GM21423 (cell line): ENCODE measurements around the gene BZW1.

ENCODE experiments used
- ATAC-seq: cut with Tn5 transposase; IDR thresholded peaks from one replicate; pipeline ENCODE4 v1.9.1; 2021; ENCODE audit warnings: mild to moderate bottlenecking, moderate library complexity; ENCODE audit not compliant: unreplicated experiment

BZW1 gene

DNA sequence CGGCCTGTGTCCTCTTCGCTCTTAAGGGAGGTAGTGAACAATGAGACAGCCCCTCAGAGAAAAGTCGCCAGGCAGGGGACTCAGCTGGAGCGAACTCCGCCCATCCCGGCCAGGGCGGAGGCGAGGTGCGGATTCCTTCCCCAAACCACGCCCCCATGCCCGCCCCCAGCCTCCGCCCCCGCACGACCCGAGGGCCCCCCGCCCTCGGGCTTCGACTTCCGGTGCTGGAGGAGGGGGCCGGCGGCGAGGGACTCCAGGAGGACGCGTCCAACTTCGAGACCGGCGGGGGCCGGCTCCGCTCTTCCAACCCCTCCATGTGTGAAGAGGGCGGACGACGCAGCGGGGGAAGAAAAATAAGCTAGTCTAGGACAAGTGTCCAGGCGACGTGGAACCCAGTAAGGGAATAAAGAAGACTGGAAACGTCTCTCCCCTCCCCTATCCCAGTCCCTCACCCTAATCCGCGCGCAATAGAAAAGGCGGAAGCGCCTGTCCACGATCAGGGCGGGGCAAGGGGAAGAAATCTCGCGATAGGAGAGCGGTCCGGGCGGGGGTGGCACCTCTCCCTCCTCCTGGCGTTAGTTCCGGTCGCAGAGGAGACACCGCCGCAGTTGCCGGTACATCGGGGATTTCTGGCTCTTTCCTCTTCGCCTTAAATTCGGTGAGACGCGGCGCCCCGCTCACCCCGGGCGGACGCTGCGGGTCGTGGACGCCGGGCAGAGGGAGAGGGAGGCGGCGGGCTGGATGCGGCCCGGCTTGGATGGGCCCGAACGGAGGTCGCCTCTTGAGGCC, at the start of gene BZW1:
BZW1 (plus strand) TSS at position 578 of the 789 bp plus-strand sequence. CDS start 1,308 bp downstream, outside the sequence.
- ATAC-seq: peak; percentile 72

DNA sequence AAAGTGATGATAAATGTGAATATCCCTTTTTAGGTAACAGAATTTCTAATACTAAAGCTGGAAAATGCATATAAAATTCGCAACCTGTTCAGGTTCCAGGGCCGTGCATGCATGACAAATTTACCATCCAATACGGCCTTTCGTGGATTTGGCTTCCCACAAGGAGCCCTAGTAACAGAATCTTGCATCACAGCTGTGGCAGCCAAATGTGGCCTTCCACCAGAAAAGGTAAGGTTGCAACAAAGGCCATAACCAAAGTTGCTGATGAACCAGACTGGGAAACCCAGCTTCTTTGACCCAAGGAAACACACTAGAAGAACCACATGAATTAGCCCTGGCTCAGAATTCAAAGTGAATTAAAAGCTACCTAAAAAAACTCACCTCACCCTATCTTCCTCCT, 49.6 kb upstream of the BZW1 start:
- no peak for ATAC-seq

DNA sequence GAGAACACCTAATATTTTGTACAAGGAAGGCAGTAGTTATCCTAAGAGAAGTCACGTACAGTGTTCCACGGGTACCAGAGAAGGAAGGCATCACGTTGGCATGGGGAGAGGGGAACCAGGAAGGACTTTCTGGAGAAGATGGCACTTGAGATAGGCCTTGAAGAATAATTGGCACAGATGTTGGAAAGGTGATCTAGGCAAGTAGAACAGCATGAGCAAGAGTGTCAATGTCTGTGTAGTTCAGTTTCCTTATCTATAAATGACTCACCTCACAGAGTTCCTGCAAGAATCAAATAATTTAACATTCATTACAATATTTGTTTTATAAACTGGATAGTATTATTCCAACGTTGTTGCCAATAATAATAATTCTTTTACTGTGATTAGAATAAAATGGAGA, 48.3 kb upstream of the BZW1 start:
- ATAC-seq: no peak

DNA sequence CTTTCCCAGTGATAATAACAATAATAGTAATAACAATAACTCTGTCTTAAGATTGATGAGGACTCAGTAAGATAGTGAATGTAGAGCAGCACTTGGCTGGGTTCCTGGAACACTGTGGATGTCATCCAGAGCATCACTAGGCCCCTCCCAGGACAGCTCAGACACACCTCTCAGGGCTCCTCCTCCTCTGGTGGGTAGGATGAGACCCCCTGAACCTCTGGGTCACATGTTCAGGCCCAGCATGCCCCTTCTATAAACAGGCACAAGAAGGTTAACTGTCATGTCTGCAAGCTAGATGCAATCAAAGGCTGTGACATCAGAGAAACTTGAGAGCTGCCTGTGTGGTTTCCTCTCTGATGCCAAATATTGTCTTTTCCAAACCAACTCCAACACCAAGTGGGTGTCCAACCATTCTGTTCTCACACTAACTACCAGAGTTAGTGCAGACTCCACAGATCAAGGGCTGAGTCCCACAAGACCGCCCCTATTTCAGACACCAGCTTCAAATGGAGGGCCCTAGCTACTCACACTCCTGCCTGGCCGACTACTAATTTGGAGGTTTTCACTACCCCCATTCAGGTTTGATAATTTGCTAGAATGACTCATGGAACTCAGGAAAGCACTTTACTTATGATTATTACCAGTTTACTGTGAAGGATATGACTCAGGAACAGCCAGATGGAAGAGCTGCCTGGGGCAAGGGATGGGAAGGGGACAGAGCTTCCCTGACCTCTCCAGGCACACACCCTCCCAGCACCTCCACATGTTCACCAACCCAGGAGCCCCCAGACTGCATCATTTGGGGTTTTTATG, 46.4 kb upstream of the BZW1 start:
- ATAC-seq: peak; percentile 43

DNA sequence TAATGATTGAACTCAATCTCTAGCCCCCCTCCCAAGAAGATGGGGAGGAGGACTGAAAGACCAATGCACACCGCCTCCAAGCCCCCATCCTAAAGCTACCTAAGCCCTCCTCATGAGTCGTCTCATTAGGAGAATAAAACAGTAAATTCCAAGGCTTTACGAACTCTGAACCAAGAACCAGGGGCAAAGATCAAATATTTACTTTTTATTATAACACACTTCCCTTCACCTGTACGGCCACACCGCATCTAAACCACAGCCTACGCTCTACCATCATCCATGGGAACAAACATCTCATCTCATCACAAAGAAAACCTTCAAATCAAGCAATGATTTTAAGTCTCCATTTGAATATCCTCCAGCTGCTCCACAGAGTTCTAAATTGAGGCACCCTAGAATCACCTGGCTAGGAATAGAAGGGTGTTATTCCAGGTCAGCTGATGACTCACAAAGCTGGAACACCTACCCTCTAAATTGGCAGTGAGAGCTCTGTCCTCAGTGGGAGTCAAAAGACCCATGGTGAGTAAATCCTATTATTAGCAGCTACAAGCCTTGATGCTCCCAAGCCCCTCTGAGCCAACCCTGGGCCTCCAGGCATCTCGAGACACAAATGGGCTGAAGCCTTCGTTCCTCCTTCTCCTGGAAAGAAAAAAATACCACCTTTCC, 45.6 kb upstream of the BZW1 start:
- ATAC-seq: no peak

- ATAC-seq: no peak
These were observed 44.4 kb upstream of the BZW1 start for GRCh38 chr2:200767111-200767885.

DNA sequence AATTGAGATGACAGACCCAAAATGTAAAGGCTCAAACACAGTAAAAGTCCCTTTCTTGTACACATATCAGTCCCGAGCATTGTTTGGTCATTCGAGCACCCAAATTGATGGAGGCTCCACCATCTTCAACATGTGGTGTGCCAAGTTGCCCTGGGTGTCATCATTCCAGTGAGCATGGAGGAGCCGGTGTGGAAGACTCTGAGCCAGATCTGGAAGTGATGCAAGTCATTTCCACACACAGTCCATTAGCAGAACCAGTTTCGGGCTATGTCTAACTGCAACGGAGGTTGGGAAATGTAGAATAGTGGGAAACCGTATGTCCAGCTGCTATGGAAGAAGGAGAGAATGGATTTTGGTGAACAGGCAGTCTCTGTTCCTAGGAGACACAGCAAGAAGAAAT, 40.9 kb upstream of the BZW1 start:
- ATAC-seq: no peak

GRCh38 chr2:200772620-200773019, 39.1 kb upstream of the BZW1 start:
- ATAC-seq: no peak

- ATAC-seq: no peak
These were observed 38.6 kb upstream of the BZW1 start for GRCh38 chr2:200773083-200773482.

DNA sequence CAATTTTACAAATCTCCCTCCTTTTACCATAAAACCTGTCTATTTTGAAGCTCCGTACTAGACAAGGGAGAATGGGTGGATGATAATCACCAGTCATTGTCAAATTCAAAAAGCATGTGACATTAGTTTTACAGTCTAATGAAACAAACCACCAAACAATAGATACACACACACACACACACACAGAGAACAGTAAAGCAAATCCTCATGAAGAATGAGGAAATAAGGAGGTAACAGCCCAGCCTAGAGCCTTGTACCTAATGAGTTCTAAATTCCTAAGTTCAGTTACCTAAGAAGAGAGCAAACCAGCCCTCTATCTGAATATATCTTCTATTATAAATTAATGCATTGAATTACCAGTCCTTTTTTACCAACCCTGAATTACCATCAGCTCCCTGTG, 36.8 kb upstream of the BZW1 start:
- ATAC-seq: no peak

DNA sequence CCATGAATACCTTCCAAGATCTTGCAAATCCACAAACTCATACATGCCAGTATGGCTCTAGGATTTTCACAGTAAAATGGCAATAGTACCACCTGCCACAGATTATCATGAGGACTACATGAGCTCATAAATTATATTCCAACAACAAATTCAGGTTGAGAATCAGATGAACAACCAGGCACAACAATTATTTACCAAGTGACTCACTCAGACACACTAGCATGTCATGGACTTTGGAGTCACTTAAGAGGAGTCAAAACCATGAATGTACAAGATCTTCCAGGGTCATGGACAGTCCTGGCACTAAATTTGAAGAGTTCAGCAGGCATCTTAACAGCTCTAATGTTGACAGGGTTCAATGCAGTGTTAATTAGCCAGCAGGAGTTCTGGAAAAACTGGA, 34.4 kb upstream of the BZW1 start:
- no peak for ATAC-seq

GRCh38 chr2:200778038-200778437, 33.7 kb upstream of the BZW1 start:
- no peak for ATAC-seq

DNA sequence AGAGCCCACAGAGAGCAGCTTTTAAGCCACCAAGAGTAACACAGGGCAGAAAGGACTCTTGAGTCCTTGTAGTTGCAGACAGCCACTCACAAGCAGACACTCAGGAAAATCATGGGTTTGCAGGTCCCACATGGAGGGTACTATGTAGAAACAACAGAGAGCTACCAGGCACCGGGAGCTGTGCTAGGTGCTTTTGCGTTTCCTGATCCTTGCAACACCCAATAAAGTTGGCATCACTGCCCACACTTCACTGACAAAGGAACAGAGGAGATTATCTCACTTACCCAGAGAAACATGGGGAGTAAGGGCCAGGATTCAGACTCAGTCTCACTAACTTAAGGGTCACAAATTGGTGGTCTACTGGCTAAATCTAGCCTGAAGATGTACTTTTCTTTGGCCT, 32.5 kb upstream of the BZW1 start:
- ATAC-seq: no peak

- no peak for ATAC-seq
These were observed 30.1 kb upstream of the BZW1 start for GRCh38 chr2:200781616-200782015.

GRCh38 chr2:200782251-200782650, 29.5 kb upstream of the BZW1 start:
- no peak for ATAC-seq

DNA sequence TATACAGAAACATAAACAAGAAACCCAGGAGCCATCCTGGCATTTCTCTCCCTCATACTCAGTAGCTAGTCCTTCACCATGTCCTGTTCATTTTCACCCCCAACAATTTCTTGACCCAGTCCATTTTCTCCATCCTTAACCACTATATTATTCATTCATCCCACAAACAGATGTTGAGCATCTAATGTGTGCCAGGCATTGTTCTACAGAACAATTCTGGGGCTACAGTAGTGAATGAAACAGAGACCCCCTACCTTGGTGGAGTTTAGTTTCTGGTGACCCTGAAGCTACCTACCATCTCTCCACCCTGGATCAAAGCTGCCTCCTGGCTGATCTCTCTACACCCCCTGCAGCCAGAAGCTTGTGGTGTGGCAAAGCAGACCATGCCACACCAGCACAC, 27.5 kb upstream of the BZW1 start:
- no peak for ATAC-seq

DNA sequence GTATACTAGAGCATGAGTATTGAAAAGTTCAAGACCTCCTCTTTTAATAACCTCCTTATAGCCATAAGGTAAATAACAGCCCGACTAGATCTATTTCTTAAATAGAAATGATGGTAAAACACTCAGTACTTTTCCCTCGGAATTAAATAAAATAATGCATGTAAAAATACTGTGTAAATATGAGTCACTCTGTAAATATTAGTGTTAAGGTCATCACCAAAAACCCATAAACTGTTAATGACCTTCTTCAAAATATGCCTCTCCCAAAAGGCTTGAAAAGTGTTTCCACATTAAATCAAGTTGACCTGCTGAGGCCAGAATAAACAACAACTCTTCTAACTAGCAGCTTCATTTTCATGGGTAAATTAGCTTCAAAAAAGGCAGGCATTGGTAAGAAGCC, 25.3 kb upstream of the BZW1 start:
- ATAC-seq: no peak

DNA sequence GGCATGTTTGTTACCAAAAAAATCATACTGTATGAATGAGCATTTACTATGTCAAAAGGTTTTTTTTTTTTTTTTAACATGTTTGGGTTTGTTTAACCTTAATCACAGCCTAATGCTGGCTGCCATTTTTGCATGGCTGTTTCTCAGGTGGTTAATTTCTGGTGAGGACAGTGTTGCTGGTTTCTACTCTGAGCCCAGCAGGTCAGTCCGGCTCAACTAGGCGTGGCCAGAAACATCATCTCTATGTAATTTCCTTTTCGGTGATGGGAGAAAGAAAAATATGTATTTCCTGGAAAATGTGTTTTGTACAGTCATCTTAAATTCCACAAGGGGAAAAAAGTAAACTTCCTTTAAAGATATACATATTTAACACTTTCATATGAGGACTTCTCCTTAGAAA, 24.9 kb upstream of the BZW1 start:
- ATAC-seq: no peak

- ATAC-seq: no peak
These were observed 24.2 kb upstream of the BZW1 start for GRCh38 chr2:200787351-200788120.

DNA sequence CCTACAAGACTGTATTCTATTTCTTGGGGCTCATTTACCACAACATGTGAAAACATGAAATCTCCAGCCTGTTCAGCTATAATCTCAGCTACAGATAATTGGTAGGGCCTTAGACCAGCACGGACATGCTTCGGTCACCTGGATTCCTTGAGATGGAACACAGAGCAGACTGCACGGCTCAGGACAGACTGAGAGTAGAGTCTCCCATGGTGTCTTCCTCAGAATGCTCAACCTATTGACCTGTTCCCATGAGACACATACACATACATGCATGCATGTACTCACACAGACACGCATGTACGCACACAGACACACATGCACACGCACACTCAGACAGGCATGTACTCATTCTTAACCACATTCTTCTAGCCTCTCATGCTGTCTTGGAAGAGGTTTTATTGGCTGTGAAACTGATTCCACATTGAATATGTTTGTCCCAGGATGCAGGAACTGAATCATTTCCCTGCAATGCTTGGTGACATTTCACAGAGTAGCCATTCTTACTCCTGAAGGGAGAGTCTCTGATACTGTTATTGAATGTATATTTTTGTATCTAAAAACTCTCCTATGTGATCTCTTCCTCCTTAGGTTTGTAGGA, 23.5 kb upstream of the BZW1 start:
- ATAC-seq: no peak
